HG03575 (cell line): ENCODE results near the gene EOLA1.
"Not testable (repeated sequence)": the region's sequence is repeated elsewhere in the genome, so short reads cannot be mapped to it uniquely, and the experiment has no call there.

Source experiments
- ATAC-seq: cut with Tn5 transposase; IDR thresholded peaks from one replicate; pipeline ENCODE4 v1.9.1; 2021; ENCODE audit not compliant: unreplicated experiment, insufficient number of reproducible peaks, low FRiP score; ENCODE audit errors: extremely low read depth

EOLA1 gene

DNA sequence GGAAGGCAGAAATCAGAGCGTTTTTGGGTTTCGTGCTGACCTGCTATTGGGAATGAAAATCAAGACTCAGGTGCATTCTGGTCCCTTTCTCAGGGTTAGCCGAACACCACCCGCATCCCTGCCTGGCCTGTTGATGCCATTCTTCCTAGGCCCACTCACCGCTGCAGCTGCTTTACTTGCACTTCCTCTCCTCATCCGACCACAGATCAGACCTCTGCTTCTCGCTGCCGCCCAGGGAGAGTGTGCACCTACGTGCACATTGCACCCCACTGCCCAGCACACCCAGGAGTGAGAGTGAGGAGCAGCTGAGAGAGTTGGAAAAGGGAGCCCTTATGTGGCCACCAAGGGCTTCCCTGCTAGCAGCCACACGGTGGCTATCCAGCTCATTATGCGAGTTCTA, 3.3 kb upstream of the EOLA1 start:
- ATAC-seq = not testable (repeated sequence)

DNA sequence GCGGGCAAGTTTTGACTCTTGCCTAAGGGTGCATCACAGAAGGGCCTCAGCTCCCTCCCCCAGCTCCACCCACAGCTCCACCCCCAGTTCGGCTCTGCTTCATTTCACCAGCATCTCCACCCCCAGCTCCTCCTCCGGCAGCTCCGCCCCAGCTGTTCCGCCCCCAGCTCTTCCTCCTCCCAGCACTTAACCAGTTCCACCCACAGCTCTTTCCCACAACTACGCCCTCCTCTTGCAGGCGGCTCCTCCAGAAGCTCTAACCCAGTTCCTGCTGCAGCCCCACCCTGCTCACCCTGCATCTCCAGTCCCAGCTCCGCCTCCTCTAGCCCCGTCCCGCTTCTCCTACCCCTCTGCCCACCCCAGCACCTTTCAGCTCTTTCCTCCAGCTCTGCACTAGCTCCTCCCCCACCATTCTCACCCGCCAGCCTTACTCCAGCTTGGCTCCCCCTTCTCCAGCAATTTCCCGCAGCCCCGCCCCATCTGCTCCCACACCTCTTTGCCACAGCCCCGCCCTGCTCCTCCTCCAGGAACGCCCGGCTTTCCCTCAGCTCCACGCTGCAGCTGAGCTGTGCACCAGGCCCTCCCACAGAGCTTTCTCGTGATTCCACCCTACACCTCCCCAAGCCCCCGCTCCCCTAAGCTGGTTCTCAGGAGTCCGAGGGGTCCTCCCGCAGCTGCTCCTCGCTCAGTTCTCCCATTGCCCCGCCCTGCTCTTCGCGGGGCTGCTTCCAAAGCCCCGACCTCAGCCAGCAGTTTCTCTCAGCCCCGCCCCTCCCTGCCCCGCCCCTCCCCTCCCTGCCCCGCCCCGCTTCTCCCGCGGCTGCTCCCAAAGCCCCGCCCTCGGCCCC, 1.3 kb upstream of the EOLA1 start:
- ATAC-seq = peak; percentile 28

DNA sequence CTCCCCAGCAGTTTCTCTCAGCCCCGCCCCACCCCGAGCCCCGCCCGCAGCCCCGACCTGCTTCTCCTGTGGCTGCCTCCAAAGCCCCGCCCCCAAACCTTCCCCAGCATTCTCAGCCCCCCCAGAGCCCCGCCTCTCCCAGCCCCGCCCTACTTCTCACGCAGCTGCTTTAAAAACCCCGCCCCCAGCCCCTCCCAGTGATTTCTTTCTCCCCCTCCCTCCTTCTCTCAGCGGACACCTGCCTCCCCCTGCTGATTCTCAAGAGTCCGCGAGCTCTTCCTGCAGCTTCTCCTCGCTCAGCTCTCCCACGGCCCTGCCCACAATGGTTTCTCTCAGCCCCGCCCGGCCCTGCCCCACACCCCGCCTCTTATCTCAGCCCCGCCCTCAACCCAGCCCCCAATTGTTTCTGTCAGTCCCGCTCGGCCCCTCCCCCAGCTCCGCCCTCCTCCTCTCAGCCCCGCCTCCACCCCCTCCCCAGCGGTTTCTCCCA, 636 bp upstream of the EOLA1 start:
- no peak for ATAC-seq

DNA sequence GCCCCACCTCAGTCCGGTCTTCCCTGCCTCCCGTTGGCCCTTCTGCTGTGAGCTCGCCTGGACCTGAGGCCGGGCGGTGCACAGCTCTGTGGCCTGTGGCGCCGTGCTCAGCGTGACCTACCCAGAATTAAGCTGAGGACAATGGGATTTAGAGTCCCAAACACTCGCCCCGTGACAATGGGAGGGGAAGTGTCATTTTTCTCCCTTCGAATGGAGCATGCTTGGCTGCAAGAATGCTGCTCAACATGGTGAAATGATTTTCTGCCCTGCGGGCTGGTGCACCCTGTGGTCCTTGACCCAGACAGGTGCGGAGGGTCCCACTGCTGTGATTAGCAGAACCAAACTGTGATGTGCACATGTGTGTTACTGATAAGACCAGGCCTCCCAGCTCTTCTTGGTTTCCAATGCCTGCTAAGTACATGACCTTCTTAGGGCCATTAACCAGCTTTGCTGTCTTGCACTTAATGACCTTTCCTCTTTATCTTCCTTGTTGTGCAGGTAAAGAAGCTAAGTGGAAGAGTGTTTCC, 772 bp downstream of the EOLA1 start:
- ATAC-seq = no peak

DNA sequence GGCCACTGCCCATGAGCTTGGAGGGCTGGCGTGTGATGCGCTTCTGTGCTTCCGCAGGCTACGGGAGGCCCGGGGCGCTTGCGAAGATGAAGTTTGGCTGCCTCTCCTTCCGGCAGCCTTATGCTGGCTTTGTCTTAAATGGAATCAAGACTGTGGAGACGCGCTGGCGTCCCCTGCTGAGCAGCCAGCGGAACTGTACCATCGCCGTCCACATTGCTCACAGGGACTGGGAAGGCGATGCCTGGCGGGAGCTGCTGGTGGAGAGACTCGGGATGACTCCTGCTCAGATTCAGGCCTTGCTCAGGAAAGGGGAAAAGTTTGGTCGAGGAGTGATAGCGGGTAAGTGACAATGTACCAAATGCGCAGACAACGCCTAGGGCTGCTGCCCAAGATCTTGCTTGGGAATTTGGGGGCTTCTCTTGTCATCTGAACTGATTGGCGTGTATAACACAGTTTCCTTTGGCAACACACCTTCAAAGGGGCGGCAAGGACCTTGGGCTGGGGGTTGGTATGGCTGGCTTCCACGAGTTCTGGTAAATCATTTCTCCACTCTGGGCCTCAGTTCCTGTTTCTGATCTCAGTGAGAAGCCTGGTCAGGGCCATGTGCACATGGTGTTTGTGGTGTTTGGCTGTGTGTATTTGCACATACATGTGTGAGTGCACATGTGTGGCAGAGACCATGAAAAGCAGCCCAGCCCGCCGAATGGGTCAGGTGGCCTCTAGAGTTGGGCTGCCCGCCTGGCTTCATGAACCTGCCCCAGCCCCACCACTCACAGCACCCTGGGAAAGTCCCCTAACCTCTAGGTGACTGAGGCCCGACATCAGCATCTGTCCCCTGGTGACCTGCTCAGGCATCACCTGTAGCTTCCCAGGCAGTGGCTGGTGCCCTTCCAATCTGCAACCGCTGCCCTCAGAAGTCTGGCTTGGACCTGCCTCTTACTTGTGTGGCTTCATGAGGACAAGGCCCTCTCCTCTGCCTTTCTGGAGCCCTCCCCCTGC, 5.0 kb downstream of the EOLA1 start:
- ATAC-seq = not testable (repeated sequence)

DNA sequence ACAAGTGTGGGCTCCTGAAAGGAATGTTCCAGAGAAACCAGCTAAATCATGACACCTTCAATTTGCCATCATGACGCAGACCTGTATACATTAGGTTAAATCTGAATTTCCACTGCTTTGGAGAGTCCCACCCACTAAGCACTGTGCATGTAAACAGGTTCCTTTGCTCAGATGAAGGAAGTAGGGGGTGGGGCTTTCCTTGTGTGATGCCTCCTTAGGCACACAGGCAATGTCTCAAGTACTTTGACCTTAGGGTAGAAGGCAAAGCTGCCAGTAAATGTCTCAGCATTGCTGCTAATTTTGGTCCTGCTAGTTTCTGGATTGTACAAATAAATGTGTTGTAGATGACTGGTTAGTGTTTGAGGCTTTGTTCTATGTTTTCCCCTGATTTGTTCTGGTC, 6.2 kb downstream of the EOLA1 start:
- ATAC-seq = not testable (repeated sequence)

DNA sequence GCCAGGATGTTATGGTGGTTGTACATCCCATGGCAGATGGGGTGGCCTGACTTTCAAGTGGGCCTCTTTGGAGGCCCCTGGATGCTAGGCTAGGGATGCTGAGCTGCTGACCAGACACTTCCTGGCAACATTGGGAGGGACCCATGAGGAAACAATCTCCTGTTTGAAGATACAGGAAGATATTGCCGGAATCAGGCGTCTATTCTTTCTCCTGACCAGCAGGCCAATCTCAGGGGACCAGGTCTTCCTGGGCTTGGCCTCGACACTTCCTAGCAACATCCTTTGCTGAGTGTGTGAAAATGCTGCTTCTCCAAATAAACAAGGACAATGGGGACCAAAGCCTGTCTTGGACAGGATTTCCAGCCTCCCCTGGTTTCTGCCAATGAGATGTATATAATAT, 7.0 kb downstream of the EOLA1 start:
- not testable (repeated sequence) for ATAC-seq

DNA sequence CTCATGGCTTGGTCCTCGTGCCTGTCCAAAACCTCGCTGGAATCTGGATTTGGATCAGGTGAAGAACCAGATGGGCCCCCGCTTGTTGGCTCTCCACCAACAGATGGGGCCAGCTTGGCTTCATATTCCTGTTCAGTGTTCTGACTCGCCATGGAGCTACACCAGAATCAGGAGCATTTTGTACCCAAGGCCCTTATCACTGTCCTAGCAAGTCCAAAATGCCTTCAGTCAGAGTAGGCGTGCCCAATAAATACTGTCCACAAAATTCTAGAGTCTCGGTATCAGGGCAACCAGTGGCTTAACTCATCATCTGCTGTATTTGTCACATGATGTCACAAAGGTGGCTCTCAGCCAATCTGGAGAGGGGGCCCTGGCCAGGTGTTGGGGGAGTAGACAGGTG, 8.9 kb downstream of the EOLA1 start, which contains the start of gene HSFX3:
TSS of gene HSFX3 (minus strand) at position 224 of the 400 bp plus-strand sequence. CDS start at position 152, 72 bp downstream.
- not testable (repeated sequence) for ATAC-seq

DNA sequence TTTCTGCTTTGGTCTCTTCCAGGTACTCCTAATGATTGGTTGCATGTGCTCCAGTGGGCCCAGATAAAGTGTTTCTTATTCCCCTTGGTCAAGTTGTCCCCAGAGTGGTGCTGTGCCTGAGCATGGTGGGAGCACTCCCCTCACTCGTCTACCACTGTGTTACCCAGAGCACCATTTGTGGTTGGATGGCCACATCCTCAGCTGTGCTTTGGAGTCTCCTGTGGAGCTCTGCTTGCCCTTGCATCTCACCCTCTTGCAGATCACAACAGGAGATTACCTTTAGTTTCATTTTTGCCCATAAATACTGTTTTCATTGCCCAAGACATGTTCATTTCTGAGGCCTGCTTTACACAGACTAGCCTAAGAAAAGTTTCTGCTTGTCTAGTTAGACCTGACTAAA, 9.6 kb downstream of the EOLA1 start:
- not testable (repeated sequence) for ATAC-seq

DNA sequence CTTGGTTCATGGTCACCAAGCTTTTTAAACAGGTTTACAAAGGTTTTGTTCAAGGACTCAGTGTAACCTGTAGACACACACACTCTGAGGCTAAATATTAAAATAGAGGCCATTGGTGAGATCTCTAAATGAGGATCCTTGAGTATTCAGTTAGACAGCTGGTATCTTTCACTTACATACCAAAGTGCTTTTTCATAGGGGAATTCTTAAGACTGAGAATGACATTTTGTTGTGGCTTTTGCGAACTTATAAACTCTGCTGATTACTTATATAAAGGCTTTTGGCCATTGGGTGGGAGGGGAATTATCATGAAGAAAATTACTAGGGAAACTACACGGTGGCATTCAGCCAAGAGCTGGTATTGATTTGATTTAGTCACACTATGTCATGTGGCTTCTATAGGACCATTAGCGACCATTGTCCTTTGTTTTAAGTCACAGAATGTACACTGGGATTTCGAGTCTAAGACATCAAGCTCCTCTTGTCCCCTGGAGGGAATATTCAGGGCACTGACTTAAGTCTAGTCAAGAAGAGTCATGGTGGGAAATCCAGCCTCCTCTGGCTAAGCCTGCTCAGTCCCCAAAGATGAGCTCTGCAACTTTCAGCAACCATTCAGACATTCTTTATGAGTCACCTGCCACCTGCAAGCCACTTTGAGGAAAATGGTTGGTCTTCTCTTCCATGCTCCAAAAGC, 10.6 kb downstream of the EOLA1 start:
- not testable (repeated sequence) for ATAC-seq

DNA sequence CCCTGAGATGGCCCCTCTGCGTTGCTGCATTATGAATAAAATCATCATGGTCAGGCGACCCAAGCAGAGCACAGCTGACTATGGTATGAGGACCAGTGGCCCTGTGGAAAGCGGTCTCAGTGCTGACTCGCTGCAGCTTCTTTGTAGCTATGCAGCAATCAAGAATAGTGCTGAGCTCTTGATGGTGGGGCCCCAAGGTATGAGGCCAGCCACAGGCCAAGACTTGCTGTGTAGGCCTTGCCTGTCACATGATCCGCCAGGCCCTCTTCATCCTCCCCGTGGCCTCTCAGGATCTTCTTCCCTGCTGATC, 11.1 kb downstream of the EOLA1 start:
- not testable (repeated sequence) for ATAC-seq

DNA sequence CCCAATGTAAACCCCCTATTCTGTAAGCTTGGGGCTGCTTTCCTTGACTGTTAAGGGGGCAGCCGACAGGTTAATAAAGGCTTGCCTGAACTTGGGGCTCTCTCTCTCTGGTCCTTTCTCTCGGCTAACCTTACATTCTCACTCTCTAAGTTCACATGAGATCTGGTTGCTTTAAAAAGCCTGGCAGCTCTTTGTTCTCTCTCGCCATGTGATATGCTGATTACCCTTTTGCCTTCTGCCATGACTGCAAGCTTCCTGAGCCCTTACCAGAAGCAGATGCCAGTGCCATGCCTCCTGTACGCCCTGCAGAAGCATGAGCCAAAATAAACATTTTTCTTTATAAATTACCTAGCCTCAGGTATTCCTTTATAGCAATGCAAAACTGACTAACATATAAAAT, 14.4 kb downstream of the EOLA1 start:
- not testable (repeated sequence) for ATAC-seq

DNA sequence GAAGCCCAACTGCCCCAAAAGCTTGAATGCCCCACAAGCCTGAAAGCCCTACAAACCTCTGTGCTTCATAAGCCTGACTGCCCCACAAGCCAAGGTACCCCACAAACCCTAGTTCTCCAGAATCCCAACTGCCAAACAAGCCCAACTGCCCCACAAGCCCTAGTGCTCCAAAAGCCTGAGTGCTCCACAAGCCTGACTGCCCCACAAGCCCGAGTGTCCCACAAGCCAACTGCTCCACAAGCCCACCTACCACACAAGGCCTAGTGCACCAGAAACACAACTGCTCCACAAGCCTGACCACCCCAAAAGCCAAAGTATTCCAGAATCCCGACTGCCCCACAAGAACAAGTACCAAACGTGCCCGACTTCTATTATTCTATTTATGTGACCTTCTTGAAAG, 22.5 kb downstream of the EOLA1 start:
- ATAC-seq = no peak

DNA sequence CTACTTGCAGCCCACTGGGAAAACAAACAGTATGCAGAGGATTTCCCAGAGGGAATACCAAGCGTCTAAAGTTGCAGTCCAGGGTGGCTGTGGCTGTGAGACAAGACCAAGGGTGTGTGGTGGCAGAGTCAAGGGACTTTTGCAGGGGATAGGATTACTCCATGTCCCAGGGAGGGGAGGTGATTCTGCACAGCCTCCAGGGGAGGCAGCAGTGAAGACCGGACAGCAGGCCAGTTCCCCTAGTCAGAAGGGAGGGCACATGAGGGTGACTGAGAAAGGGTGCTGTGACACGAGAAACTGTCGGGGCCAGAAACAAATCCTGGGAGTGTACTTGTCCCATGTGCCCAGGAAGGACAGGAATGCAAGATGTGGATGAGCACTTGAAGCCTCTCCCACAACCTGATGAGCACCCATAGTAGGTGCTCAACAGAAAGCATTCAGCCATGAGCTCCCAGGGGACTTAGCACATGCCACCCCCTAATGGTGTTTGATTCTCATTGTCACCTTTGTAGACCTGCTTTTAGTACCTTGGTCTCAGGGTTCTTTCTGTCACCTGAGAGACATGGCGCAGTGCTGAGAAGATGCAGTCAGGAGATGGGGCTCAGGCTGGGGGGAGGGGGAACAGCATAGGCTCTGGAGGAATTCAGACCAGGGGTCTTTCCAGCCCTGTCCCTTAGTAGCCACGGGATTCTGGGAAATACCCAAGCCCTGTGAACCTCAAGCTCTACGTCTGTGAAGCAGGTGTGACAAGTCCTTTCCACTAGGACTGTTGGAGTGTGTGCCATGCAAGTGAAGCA, 27.0 kb downstream of the EOLA1 start:
- no peak for ATAC-seq

DNA sequence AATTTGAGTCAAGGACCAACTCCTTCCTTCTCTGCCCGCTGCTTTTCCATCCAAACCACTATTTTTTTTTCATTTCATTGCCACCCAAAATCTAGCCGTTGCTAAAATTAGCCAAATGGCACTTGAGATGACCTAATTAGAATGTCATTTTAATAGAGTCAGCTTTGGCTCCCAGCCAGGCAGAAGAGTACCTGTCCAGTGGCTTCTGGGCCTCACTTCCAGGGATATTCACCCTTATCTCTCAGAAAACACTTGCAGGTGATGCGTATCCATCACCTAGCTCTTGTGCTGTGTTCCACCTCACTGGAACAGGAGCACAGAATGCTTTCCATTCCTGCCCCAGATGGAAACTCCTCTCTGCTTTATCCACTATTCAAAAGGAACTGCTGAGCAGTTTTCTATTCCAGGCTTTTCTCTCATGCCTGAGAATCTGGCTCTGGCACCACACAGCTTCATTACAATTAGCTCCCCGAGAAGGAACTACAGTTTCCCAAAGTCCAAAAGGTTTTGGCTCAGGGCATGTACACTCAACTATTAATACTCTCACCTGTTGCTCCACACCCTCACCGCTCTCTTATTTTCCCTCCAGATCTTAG, 28.0 kb downstream of the EOLA1 start:
- no peak for ATAC-seq

DNA sequence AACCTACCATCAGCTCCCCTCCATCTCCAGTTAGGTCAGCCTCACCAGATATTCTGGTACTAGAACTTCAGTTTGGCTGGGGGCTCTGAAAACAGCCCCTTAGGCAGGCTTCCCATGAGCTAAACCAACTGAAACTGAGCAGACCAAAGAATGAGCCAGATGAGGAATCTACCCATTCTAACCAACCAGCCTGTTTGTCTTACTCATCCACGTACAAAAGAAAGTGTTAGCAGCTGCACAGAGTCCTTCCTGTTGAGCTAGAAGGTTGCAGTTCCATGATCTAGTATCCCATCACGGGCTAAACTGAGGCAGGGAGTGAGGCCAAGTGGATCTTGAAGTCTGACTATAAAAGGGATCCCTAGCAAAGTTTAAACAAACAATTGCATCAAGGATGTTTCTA, 29.0 kb downstream of the EOLA1 start:
- no peak for ATAC-seq

DNA sequence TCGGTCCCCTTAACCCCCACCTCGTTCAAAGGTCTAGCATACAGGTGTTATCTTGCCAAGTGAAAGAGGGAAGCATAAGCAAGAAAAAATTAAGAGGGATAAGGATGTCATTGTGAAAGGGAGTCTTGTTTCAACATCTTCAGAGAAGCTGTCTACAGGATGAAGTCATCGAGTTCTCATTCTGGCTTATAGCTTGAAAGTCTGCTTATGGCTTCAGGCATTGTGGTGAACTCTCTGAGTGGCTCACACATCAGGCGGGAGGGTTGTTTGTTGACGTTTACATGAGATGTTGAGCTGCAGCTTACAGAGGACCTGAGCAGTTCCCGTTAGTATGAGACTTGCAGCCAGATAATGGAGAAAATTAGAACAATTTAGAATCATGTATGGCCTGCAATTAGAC, 29.9 kb downstream of the EOLA1 start:
- no peak for ATAC-seq

DNA sequence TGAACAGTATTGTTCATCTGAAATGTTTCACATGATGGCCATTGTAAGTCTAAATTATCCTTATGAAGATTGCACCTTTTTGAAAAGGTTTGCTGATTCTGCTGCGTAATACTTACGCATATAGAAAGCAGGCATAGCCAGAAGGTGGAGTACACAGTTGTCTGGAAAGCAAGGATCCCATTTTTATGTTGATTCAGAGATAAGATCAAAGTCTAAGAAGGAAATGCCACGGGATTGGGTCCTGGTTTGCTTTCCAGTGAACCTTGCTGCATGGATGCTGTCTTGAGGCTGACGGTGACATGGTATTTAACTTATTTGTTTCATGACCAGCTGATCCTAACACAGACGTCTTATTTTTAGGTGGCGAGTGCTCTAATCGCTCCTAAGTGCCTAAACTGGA, 31.0 kb downstream of the EOLA1 start:
- no peak for ATAC-seq
